GM12874 (cell line): Measurements from ENCODE around the gene KLK3.

Experiments used
- CTCF ChIP-seq: IDR thresholded peaks from 2 replicates; pipeline ENCODE4 v1.5.1; 2011; ENCODE audit warnings: low read depth, mild to moderate bottlenecking, control low read depth, low read length, moderate library complexity; ENCODE audit not compliant: insufficient read depth

KLK3 gene

GRCh38 chr19:50857366-50857765 lies 2.7 kb downstream of the KLK3 start:
- no peak for TF ChIP-seq CTCF

DNA sequence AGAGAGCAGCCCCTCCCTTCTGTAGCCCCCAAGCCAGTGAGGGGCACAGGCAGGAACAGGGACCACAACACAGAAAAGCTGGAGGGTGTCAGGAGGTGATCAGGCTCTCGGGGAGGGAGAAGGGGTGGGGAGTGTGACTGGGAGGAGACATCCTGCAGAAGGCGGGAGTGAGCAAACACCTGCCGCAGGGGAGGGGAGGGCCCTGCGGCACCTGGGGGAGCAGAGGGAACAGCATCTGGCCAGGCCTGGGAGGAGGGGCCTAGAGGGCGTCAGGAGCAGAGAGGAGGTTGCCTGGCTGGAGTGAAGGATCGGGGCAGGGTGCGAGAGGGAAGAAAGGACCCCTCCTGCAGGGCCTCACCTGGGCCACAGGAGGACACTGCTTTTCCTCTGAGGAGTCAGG lies 4.2 kb downstream of the KLK3 start:
- TF ChIP-seq CTCF: no peak

- no peak for TF ChIP-seq CTCF
These were observed 5.1 kb downstream of the KLK3 start for GRCh38 chr19:50859849-50860248.

GRCh38 chr19:50861010-50861409 lies 6.3 kb downstream of the KLK3 start:
- no peak for TF ChIP-seq CTCF

- TF ChIP-seq CTCF: no peak
These were observed 7.0 kb downstream of the KLK3 start for GRCh38 chr19:50861496-50862286.

DNA sequence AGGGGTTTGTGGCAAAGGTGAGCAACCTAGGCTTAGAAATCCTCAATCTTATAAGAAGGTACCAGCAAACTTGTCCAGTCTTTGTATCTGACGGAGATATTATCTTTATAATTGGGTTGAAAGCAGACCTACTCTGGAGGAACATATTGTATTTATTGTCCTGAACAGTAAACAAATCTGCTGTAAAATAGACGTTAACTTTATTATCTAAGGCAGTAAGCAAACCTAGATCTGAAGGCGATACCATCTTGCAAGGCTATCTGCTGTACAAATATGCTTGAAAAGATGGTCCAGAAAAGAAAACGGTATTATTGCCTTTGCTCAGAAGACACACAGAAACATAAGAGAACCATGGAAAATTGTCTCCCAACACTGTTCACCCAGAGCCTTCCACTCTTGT lies 14.8 kb downstream of the KLK3 start:
- TF ChIP-seq CTCF: no peak

GRCh38 chr19:50870417-50871089 lies 15.8 kb downstream of the KLK3 start:
- peak; percentile 64 for TF ChIP-seq CTCF
